Activated naive CD4-positive, alpha-beta T cell treated with anti-CD3 and anti-CD28 coated beads, Interleukin-2, amount 10 ng/mL, durations not matched to agents 7 days and 5 days (primary cell): ENCODE measurements around the gene PTPRE.

ENCODE experiments used
- CTCF ChIA-PET: fragments of 350-600 bp; sonication (Branson Sonifier 250); formaldehyde crosslinking; loops from one replicate; lab custom pipeline; 2021; ENCODE audit warnings: antibody characterized with exemption; lab: Charles Lee
- DNase-seq: peaks from one replicate; pipeline ENCODE4 v3.0.0-alpha.2; 2020
- H3K27ac Mint-ChIP-seq: one replicate; pipeline ENCODE4 v1.8.0; 2021; ENCODE audit warnings: mild to moderate bottlenecking, moderate library complexity, mixed read lengths
- H3K27me3 Mint-ChIP-seq: one replicate; pipeline ENCODE4 v1.8.0; 2021; ENCODE audit warnings: mild to moderate bottlenecking, mixed read lengths
- H3K36me3 Mint-ChIP-seq: one replicate; pipeline ENCODE4 v1.8.0; 2021; ENCODE audit warnings: mixed read lengths
- H3K4me1 Mint-ChIP-seq: one replicate; pipeline ENCODE4 v1.8.0; 2021; ENCODE audit warnings: mixed read lengths
- H3K4me3 Mint-ChIP-seq: one replicate; pipeline ENCODE4 v1.8.0; 2021; ENCODE audit warnings: mild to moderate bottlenecking, moderate library complexity, mixed read lengths
- H3K9me3 Mint-ChIP-seq: one replicate; pipeline ENCODE4 v1.8.0; 2021; ENCODE audit warnings: mixed read lengths

The PTPRE gene

DNA sequence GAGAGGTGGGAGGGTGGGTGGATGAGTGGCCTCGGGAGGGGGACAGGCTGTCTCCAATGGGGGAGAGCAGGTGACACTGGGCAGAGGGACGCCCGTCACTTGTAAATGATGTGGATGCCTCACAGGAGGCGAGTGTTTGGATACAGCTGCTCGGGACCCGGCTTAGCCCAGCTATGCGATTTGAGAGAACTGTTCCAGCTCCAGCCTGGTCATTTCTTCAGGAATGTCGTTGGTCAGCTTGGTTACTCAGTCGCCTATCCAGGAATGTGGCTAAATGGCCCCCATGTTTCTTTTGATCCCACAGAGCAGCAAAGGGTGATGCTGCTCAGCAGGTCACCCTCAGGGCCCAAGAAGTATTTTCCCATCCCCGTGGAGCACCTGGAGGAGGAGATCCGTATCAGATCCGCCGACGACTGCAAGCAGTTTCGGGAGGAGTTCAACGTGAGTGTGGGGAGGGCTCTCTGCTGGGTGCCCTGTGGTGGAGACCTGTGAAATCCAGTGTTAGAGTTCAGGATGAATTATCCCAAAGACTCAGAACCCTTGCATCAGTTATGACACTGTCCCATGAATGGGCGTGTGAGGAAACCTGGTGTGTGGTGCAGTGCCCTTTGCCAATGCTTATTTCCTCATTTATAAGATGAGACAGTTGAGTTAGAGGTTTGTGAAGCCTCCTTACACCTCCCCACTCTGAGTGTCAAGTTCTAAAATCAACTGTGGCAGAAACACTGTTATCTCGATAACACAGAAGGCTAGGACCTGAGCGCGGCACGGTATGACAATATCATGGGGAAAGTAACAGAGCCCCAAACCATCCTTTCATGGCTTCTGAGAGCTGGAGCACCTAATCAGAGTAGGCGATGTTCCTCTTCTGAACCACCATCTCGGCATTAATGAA is 142.6 kb downstream of the PTPRE start:
- H3K36me3 Mint-ChIP-seq = peaks cover 42% of the 10 kb centered on the region
- H3K27me3 Mint-ChIP-seq = no peaks in the 10 kb centered on the region
- DNase-seq = no peak
- CTCF ChIA-PET = interaction anchor here (1.5 to 4.8 kb wide), 4 partner anchors 10 to 20 kb away, joined by 8 to 37 read pairs (median 30); no protein-coding TSS in a partner anchor
- peak overlapping the region; percentile 97 for H3K27ac Mint-ChIP-seq
- H3K4me3 Mint-ChIP-seq = peak overlapping the region; percentile 81
- H3K4me1 Mint-ChIP-seq = peaks cover 66% of the 10 kb centered on the region
- H3K9me3 Mint-ChIP-seq = no peaks in the 10 kb centered on the region

GRCh38 chr10:128050121-128050516 is 143.2 kb downstream of the PTPRE start:
- peak overlapping the region; percentile 25 for H3K4me3 Mint-ChIP-seq
- H3K36me3 Mint-ChIP-seq = peaks cover 47% of the 10 kb centered on the region

DNA sequence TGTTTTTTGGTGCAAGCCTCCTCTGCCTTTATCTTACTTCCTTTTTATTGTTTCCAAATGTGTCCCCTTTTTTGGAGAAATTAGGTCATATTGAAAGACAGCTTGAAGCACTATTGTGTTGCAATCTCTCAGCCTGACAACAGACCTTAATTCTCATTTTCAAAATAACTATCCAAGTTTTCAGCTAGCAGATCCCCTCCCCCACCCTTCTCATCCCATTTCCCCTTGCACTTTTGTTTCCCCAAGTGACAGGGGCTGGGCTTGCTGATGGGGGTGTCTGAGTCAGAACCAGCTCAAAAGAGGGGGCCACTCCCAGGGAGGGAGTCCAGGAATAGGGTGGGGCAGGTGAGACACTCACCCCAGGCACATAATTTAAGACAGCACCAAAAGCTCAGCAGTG is 144.0 kb downstream of the PTPRE start:
- no peak for DNase-seq
- peaks cover 55% of the 10 kb centered on the region for H3K36me3 Mint-ChIP-seq
- no peak overlapping the region for H3K4me3 Mint-ChIP-seq
- H3K4me1 Mint-ChIP-seq = peaks cover 61% of the 10 kb centered on the region
- no peaks in the 10 kb centered on the region for H3K27me3 Mint-ChIP-seq
- no peaks in the 10 kb centered on the region for H3K9me3 Mint-ChIP-seq
- no peak overlapping the region for H3K27ac Mint-ChIP-seq
- CTCF ChIA-PET = interaction anchor here (1.2 to 3.3 kb wide), 2 partner anchors 10 to 12 kb away, joined by 3 to 13 read pairs; no protein-coding TSS in a partner anchor

More at GRCh38 chr10:128050121-128050516, 143.2 kb downstream of the PTPRE start:
- H3K27ac Mint-ChIP-seq = no peak overlapping the region
- peaks cover 64% of the 10 kb centered on the region for H3K4me1 Mint-ChIP-seq
- H3K9me3 Mint-ChIP-seq = no peaks in the 10 kb centered on the region
- DNase-seq = no peak
- CTCF ChIA-PET = interaction anchor here (3.3 kb wide), 1 partner anchor 12 kb away, joined by 13 read pairs; no protein-coding TSS in a partner anchor
- no peaks in the 10 kb centered on the region for H3K27me3 Mint-ChIP-seq

- H3K9me3 Mint-ChIP-seq = no peaks in the 10 kb centered on the region
- H3K27me3 Mint-ChIP-seq = no peaks in the 10 kb centered on the region
- H3K4me1 Mint-ChIP-seq = peaks cover 55% of the 10 kb centered on the region
- peaks cover 59% of the 10 kb centered on the region for H3K36me3 Mint-ChIP-seq
- H3K27ac Mint-ChIP-seq = no peak overlapping the region
- no peak for DNase-seq
- H3K4me3 Mint-ChIP-seq = no peak overlapping the region
- CTCF ChIA-PET = interaction anchor here (1.2 to 3.3 kb wide), 3 partner anchors 11 to 18 kb away, joined by 3 to 13 read pairs (median 3); no protein-coding TSS in a partner anchor
Measured at GRCh38 chr10:128051548-128051947, 144.6 kb downstream of the PTPRE start.

GRCh38 chr10:128052696-128053095 is 145.8 kb downstream of the PTPRE start:
- Mint-ChIP-seq H3K27ac (no peak overlapping the region), H3K4me3 (no peak overlapping the region), H3K27me3 (no peaks in the 10 kb centered on the region), H3K4me1 (peaks cover 48% of the 10 kb centered on the region), H3K9me3 (no peaks in the 10 kb centered on the region), H3K36me3 (peaks cover 64% of the 10 kb centered on the region)
- CTCF ChIA-PET = interaction anchor here (1.0 to 3.3 kb wide), 4 partner anchors 10 to 20 kb away, joined by 3 to 13 read pairs (median 4); no protein-coding TSS in a partner anchor
- DNase-seq = no peak

DNA sequence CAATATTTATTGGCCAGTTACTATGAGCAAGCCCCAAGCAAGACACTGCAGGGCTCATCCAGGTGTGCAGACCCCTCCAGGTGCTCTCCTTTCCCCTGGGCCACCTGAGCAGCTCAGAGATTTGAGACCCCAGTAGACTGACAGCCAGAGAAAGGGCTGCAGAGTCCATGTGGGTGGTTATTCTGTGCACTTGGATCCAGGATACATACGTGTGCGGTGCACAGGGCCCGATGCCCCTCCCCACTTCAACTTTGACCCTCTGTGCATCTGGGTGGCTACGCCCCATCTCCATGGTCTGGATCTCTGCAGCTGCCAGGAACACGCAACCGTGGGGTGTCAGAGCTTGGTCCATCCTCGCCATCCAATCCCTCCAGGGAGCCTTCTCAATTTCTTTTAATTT is 146.5 kb downstream of the PTPRE start:
- H3K27me3 Mint-ChIP-seq = no peaks in the 10 kb centered on the region
- peaks cover 68% of the 10 kb centered on the region for H3K36me3 Mint-ChIP-seq
- no peak overlapping the region for H3K4me3 Mint-ChIP-seq
- H3K9me3 Mint-ChIP-seq = no peaks in the 10 kb centered on the region
- DNase-seq = no peak
- no peak overlapping the region for H3K27ac Mint-ChIP-seq
- H3K4me1 Mint-ChIP-seq = peaks cover 44% of the 10 kb centered on the region
- CTCF ChIA-PET = interaction anchor here (1.0 to 3.3 kb wide), 3 partner anchors 9 to 18 kb away, joined by 3 to 13 read pairs (median 5); no protein-coding TSS in a partner anchor

- peaks cover 64% of the 10 kb centered on the region for H3K36me3 Mint-ChIP-seq
- H3K27ac Mint-ChIP-seq = no peak overlapping the region
- CTCF ChIA-PET = interaction anchor here (1.0 to 1.9 kb wide), 3 partner anchors 15 to 19 kb away, joined by 3 to 5 read pairs (median 3); no protein-coding TSS in a partner anchor
- peaks cover 36% of the 10 kb centered on the region for H3K4me1 Mint-ChIP-seq
- H3K9me3 Mint-ChIP-seq = no peaks in the 10 kb centered on the region
- H3K27me3 Mint-ChIP-seq = no peaks in the 10 kb centered on the region
- H3K4me3 Mint-ChIP-seq = no peak overlapping the region
- DNase-seq = no peak
Measured at GRCh38 chr10:128054163-128054970, 147.5 kb downstream of the PTPRE start.

DNA sequence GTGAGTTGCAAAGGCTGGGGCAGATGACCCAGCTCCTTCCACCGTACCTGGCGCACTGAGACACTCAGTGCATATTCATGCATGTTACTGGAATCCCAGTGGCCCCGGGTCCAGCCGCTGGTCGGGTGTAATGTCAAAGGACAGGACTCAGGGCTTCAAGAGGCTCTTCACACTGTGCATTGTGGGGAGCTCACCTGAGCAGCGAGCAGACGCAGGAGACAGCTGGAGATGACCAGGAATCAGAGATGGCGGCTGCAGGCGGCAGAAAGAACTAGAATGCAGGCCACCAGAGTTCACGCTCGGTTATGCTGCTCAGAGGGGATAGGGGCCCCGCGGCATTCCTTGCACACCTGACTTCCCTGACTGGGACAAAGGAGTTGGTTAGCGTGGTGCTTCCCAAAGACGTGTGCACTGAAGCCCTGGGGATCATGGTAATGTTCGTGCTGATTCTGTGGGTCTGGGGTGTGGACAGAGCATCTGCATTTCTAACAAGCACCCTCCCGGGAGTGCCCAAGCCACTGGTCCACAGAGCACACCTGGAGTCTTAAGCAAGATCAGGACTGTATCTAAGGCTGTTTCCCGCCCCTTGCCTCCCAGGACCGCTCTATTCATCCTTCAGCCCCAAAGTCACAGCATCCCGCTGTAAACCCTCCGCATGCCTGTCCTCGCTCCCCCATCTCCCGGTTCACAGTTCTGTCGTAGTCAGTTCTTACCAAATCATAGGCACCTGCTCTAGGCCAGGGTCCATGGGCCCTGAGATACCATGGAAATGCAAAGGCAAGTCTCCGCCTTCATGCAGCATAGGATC is 148.4 kb downstream of the PTPRE start:
- CTCF ChIA-PET = interaction anchor here (1.0 to 1.1 kb wide), 2 partner anchors 14 to 18 kb away, joined by 3 read pairs; no protein-coding TSS in a partner anchor
- peaks cover 32% of the 10 kb centered on the region for H3K4me1 Mint-ChIP-seq
- no peaks in the 10 kb centered on the region for H3K27me3 Mint-ChIP-seq
- no peak for DNase-seq
- peaks cover 63% of the 10 kb centered on the region for H3K36me3 Mint-ChIP-seq
- no peaks in the 10 kb centered on the region for H3K9me3 Mint-ChIP-seq
- H3K27ac Mint-ChIP-seq = no peak overlapping the region
- H3K4me3 Mint-ChIP-seq = no peak overlapping the region

GRCh38 chr10:128056303-128057050 is 149.6 kb downstream of the PTPRE start:
- Mint-ChIP-seq H3K27me3 (no peaks in the 10 kb centered on the region), H3K9me3 (no peaks in the 10 kb centered on the region), H3K27ac (no peak overlapping the region), H3K4me3 (no peak overlapping the region), H3K4me1 (peaks cover 27% of the 10 kb centered on the region), H3K36me3 (peaks cover 56% of the 10 kb centered on the region)
- DNase-seq = no peak
- CTCF ChIA-PET = interaction anchor here (1.7 kb wide), 1 partner anchor 13 kb away, joined by 5 read pairs; no protein-coding TSS in a partner anchor

DNA sequence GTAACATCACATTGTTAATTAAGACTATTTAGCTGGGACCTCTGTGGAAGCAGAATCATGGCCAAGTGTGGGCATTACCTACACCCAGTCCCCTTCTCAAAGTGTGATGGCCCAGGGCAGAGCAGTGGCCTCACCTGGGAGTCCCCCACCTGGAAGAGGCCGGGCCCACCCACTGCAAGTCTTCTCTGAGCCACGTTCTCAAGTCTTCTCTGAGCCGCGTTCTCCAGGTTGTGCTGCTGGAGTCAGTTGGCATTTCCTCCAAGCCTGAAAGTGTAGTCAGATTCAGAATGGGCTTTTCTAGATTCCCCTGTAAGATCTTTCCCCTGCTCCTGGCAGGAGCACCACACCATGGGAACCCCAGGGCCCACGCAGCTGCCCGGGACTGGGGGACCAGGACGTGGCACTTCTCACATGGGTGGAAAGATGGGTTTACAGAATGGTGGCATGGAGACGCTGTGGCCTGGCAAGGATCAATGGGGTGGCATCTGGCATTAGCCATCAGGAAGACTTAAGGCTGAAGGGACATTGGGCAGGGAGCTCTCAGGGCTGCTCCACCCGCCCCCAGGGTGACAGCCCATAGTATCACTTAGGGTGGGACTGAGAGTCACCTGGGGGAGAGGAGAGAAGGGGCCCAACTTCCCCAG is 151.3 kb downstream of the PTPRE start:
- peaks cover 53% of the 10 kb centered on the region for H3K36me3 Mint-ChIP-seq
- H3K4me1 Mint-ChIP-seq = peaks cover 35% of the 10 kb centered on the region
- H3K27ac Mint-ChIP-seq = no peak overlapping the region

DNA sequence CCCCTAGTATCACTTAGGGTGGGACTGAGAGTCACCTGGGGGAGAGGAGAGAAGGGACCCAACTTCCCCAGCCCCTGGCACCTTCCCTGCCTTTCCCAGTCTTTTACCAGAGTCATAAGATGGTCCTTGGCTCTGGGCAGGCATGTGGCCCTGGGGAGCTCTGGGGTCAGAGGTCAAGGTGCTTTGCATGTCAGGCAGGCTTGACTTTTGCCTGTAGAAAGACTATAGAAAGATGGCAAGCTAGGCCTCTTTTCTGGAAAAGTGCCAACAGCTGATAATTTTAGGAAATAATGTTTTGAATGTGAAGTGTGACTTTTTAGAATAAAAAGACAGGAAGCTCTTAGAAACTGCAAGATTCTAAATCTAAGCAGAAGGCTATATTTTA is 151.8 kb downstream of the PTPRE start:
- peaks cover 56% of the 10 kb centered on the region for H3K36me3 Mint-ChIP-seq
- no peak overlapping the region for H3K27ac Mint-ChIP-seq
- DNase-seq = peak; percentile 11
- CTCF ChIA-PET = interaction anchor here (0.8 to 17.4 kb wide), 5 partner anchors 10 to 343 kb away, joined by 3 to 288 read pairs (median 3); no protein-coding TSS in a partner anchor
- H3K27me3 Mint-ChIP-seq = no peaks in the 10 kb centered on the region
- H3K4me1 Mint-ChIP-seq = peaks cover 40% of the 10 kb centered on the region
- H3K9me3 Mint-ChIP-seq = no peaks in the 10 kb centered on the region
- H3K4me3 Mint-ChIP-seq = no peak overlapping the region

More for the DNA sequence above, 151.3 kb downstream of the PTPRE start:
- CTCF ChIA-PET = interaction anchor here (0.9 to 17.4 kb wide), 2 partner anchors 11 to 25 kb away, joined by 3 to 288 read pairs; no protein-coding TSS in a partner anchor
- H3K4me3 Mint-ChIP-seq = no peak overlapping the region
- DNase-seq = no peak
- no peaks in the 10 kb centered on the region for H3K27me3 Mint-ChIP-seq
- H3K9me3 Mint-ChIP-seq = no peaks in the 10 kb centered on the region
